Cardiac fibroblast (primary cell): ENCODE results near the gene TTC28.

Experiments
- DNase-seq, 2 donors: peaks; one replicate each; pipeline versions ENCODE4 v3.0.0 to v3.0.0-alpha.2; 2010; ENCODE audit warnings: low read depth in 2 of 2
- H3K4me3 ChIP-seq, 2 donors: replicated peaks in 1 of 2; 1 replicate in 1 of 2; 2 replicates in 1 of 2; pipeline ENCODE4 v1.5.1; 2011; ENCODE audit warnings: low read depth in 2 of 2, low read length in 2 of 2, mild to moderate bottlenecking in 2 of 2, moderate library complexity in 1 of 2
- TF ChIP-seq, protein P1 (sequence below): IDR thresholded peaks from one replicate; pipeline ENCODE4 v1.5.1; 2011; ENCODE audit warnings: low read depth, mild to moderate bottlenecking, low read length, inconsistent platforms

Gene TTC28

DNA sequence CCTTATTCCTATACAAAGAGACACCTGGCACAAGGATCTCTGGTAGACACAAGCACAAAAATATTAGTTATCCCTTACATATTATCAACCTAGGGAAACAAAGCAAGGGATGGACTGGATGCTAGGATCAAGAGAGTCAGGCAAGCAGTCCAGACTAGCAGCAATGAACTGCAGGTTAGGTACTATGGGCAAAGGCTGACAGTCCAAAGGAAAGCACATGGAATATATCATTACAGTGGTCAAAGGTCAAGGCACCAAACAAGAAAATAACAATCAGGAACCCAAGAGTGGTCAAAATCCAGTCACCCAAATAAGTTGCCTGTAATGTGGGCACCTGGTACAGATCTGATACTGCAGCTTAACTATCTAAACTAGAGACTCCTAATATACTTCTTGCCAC, 77.7 kb downstream of the TTC28 start:
- DNase-seq: no peak
- TF ChIP-seq, protein P1, sequence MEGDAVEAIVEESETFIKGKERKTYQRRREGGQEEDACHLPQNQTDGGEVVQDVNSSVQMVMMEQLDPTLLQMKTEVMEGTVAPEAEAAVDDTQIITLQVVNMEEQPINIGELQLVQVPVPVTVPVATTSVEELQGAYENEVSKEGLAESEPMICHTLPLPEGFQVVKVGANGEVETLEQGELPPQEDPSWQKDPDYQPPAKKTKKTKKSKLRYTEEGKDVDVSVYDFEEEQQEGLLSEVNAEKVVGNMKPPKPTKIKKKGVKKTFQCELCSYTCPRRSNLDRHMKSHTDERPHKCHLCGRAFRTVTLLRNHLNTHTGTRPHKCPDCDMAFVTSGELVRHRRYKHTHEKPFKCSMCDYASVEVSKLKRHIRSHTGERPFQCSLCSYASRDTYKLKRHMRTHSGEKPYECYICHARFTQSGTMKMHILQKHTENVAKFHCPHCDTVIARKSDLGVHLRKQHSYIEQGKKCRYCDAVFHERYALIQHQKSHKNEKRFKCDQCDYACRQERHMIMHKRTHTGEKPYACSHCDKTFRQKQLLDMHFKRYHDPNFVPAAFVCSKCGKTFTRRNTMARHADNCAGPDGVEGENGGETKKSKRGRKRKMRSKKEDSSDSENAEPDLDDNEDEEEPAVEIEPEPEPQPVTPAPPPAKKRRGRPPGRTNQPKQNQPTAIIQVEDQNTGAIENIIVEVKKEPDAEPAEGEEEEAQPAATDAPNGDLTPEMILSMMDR: no peak
- no peak overlapping the region for H3K4me3 ChIP-seq

DNA sequence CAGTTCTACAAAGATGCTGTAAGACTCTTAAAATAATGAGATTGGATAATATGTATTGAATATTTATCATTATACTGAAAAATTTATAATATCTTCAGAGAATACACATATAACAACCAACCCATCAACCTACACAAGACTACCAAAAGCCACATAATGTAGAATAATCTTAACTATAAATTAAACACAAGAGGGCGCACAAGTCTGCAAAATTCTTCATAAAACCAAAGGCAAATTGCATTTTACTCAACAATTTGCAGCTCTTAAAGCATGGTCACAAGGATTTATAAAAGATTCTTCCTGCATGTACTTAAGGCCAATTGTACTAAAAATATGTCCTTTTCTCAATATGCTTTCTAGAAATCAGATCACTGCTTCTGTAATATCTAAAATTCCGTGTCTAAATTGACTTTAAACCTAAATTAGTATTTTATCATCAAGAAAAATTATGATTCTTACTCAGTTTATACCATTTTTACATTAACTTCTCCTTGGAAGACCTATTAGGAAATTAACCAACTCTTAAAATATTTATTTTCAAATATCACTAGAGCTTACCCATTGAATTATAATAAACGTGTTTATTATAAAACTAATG, 79.0 kb downstream of the TTC28 start:
- DNase-seq: peak; percentile 78 to 79
- TF ChIP-seq, protein P1: no peak

DNA sequence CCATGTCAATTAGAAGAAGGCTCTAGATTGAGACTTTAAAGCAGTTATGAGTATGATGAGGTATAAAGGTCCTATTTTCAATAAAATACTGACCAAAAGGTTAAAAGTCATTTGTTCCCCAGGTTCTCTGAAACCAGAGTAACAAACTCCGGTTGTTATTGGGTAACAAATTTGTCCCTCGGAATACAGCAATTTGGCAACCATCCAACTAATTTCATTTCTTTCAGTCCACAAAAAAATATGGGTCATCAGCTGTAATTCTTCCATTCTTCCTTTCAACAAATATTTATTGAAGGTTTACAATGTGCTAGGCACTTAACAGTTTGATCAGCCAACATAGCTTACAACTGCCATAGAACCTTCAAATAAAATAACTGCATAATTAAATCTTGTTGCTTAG, 79.9 kb downstream of the TTC28 start:
- DNase-seq: no peak
- no peak overlapping the region for H3K4me3 ChIP-seq

More for the DNA sequence above, 79.0 kb downstream of the TTC28 start:
- H3K4me3 ChIP-seq: no peak overlapping the region

DNA sequence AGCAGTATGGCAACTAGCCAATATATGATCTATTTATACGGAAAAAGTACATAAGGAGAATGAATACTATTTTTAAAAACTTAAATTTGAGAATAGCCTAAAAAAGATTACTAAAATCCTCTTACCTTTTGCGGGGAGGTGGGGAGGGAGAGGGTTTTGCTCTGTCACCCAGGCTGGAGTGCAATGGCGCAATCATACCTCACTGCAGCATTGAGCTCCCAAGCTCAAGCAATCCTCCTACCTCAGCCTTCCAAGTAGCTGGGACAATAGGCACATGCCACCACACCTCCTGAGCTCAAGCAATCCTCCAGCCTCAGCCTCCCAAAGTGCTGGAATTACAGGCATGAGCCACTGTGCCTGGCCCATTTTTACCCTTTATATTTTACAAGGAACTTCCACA, 82.0 kb downstream of the TTC28 start:
- TF ChIP-seq, protein P1: no peak
- no peak for DNase-seq
- no peak overlapping the region for H3K4me3 ChIP-seq

More for the DNA sequence above, 79.9 kb downstream of the TTC28 start:
- TF ChIP-seq, protein P1: no peak

DNA sequence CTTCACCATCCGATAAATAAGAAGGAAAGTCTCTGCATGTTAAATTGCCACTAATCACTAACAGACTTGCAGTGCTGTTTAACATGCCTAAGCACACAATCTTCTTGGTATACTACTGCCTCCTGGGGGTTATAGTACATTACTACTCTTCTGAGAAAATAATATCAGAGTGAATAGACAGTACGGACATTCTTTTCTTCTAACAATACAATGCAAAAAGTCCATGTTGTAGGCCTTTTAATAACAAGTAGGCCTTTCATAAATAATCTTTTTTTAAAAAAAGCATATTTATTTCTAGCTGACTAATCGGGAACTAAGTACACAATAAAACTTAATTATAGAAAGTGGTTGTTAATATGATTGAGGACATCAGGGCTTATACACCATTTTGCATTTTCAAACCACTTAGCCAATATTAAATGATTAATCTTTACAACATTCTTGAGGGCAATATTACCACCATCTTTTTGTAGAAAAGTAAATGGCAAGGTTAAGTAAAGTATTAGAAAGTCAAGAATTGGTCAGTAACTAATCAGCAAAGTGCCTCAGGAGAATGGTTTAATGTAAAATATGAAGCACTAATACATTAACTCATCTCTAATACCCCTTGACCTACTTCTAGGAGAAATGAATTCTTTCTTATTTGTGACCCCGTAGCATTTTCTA, 84.7 kb downstream of the TTC28 start:
- peak; percentile 82 to 83 for DNase-seq
- no peak overlapping the region for H3K4me3 ChIP-seq

DNA sequence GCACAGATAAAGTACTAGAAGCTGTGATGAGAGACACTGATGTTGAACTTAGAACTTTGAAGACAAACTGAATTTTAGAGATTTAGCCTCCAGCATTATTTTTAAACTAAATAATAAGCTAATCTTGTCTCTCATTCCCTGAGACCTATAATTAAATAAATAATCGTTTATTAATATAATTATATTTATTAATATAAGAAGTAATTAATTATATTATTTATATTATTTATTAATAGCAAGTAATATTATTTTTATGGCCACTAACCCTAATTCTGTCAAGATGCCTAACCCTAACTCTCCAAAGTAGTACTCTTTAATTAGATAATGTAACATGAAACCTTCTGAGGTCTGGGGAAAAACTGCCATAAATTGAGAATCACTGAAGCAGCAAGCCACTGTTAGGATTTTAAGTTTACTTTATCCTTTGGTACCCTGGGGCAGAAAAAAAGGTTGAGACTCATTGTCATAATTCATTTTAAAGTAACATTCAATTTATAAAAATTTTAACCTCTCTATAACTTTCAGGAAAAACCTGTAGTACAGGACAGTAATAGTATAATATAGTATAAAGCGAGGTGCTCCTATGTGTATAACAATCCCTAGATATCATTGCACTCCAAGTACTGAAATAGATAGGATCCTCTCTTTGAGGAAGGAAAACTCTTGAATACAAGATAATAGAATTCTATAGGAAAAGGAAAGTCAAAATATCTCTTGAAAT, 85.4 kb downstream of the TTC28 start:
- no peak for DNase-seq
- TF ChIP-seq, protein P1: no peak

More for the DNA sequence above, 84.7 kb downstream of the TTC28 start:
- TF ChIP-seq, protein P1: peak; percentile 76

More for the DNA sequence above, 85.4 kb downstream of the TTC28 start:
- no peak overlapping the region for H3K4me3 ChIP-seq
